Ishikawa (cell line): Measurements from ENCODE around the gene TRERF1.

Source experiments
- CEBPB ChIP-seq: IDR thresholded peaks from 2 replicates; pipeline ENCODE4 v1.6.1; 2012
- CREB1 ChIP-seq: IDR thresholded peaks from 2 replicates; pipeline ENCODE4 v1.6.1; 2012; ENCODE audit warnings: low read depth
- EGR1 ChIP-seq: IDR thresholded peaks from 2 replicates; pipeline ENCODE4 v1.6.1; 2012
- EP300 ChIP-seq: IDR thresholded peaks from 2 replicates; pipeline ENCODE4 v1.6.1; 2012; ENCODE audit warnings: borderline replicate concordance
- FOXM1 ChIP-seq: IDR thresholded peaks from 2 replicates; pipeline ENCODE4 v1.6.1; 2012; ENCODE audit warnings: low read depth, borderline replicate concordance
- MAX ChIP-seq: IDR thresholded peaks from 2 replicates; pipeline ENCODE4 v1.6.1; 2012
- NFIC ChIP-seq: IDR thresholded peaks from 2 replicates; pipeline ENCODE4 v1.6.1; 2012
- RAD21 ChIP-seq: IDR thresholded peaks from 2 replicates; pipeline ENCODE4 v1.6.1; 2012; ENCODE audit warnings: low read depth
- REST ChIP-seq: IDR thresholded peaks from 2 replicates; pipeline ENCODE4 v1.6.1; 2012; ENCODE audit warnings: low read depth, mild to moderate bottlenecking
- TAF1 ChIP-seq: IDR thresholded peaks from 2 replicates; pipeline ENCODE4 v1.6.1; 2012; ENCODE audit warnings: low read depth, mild to moderate bottlenecking
- TCF12 ChIP-seq: IDR thresholded peaks from 2 replicates; pipeline ENCODE4 v1.6.1; 2012; ENCODE audit warnings: low read depth
- TEAD4 ChIP-seq: IDR thresholded peaks from 2 replicates; pipeline ENCODE4 v1.6.1; 2012
- USF1 ChIP-seq: IDR thresholded peaks from 2 replicates; pipeline ENCODE4 v1.6.1; 2012
- YY1 ChIP-seq: IDR thresholded peaks from 2 replicates; pipeline ENCODE4 v1.6.1; 2012; ENCODE audit warnings: low read depth
- ZBTB7A ChIP-seq: IDR thresholded peaks from 2 replicates; pipeline ENCODE4 v1.6.1; 2012; ENCODE audit warnings: low read depth

Gene TRERF1

GRCh38 chr6:42179261-42179944 is 272.3 kb downstream of the TRERF1 start:
- TF ChIP-seq MAX (no peak), CREB1 (no peak), USF1 (no peak), EGR1 (no peak), CEBPB (no peak), TAF1 (no peak), REST (no peak), ZBTB7A (no peak), TEAD4 (no peak), EP300 (no peak), NFIC (no peak), RAD21 (no peak), TCF12 (no peak), FOXM1 (no peak), YY1 (no peak)

- TF ChIP-seq EGR1: no peak
- no peak for TF ChIP-seq TAF1
- no peak for TF ChIP-seq USF1
- no peak for TF ChIP-seq MAX
- TF ChIP-seq TEAD4: no peak
- no peak for TF ChIP-seq CREB1
- TF ChIP-seq ZBTB7A: no peak
- no peak for TF ChIP-seq YY1
- no peak for TF ChIP-seq RAD21
- no peak for TF ChIP-seq EP300
- TF ChIP-seq NFIC: no peak
- no peak for TF ChIP-seq FOXM1
- no peak for TF ChIP-seq CEBPB
- TF ChIP-seq REST: no peak
These were observed 274.0 kb downstream of the TRERF1 start for GRCh38 chr6:42177514-42178364.

GRCh38 chr6:42176981-42177380 is 274.7 kb downstream of the TRERF1 start:
- no peak for TF ChIP-seq FOXM1
- TF ChIP-seq RAD21: no peak
- TF ChIP-seq EP300: no peak
- TF ChIP-seq NFIC: no peak
- TF ChIP-seq MAX: no peak
- no peak for TF ChIP-seq EGR1
- TF ChIP-seq TAF1: no peak
- no peak for TF ChIP-seq CEBPB
- TF ChIP-seq USF1: no peak
- no peak for TF ChIP-seq CREB1
- TF ChIP-seq REST: no peak
- TF ChIP-seq YY1: no peak
- TF ChIP-seq ZBTB7A: no peak
- no peak for TF ChIP-seq TCF12
